Body of pancreas (tissue), 4 donors: ENCODE results near the gene FBXL15. TPM values are rescaled to one million over a fixed set of nuclear protein-coding genes. Genes with fewer than 3 reads are reported as not detected.
A peak's percentile ranks its signal among the peaks of the same experiment; 100 is the strongest.

Source experiments
- ATAC-seq: fragments of 150-250 bp; one replicate; pipeline ENCODE4 v1.9.1; 2016
- DNase-seq, 4 donors: peaks; one replicate each; pipeline ENCODE4 v3.0.0-alpha.2; 2019
- H3K27ac ChIP-seq, 4 donors: fragments of 200-600 bp; sonication (generic); 1 replicate in 3 of 4; 2 replicates in 1 of 4; pipeline versions ENCODE4 v1.5.1 to v1.6.1; 2016 to 2019; ENCODE audit warnings: mild to moderate bottlenecking in 1 of 4, mixed read lengths in 1 of 4, moderate library complexity in 1 of 4
- H3K27me3 ChIP-seq, 2 donors: fragments of 200-600 bp; sonication (generic); one replicate each; pipeline ENCODE4 v1.6.0; 2016; ENCODE audit warnings: mild to moderate bottlenecking in 1 of 2
- H3K36me3 ChIP-seq, 2 donors: fragments of 200-600 bp; sonication (generic); replicated peaks in 1 of 2; 2 replicates each; pipeline ENCODE4 v1.5.1; 2016; ENCODE audit warnings: low read depth in 2 of 2; ENCODE audit not compliant: insufficient read depth in 1 of 2
- H3K4me1 ChIP-seq: fragments of 200-600 bp; sonication (generic); one replicate; pipeline ENCODE4 v1.6.0; 2016
- H3K4me3 ChIP-seq, 2 donors: fragments of 200-600 bp; sonication (generic); 1 replicate in 1 of 2; 2 replicates in 1 of 2; pipeline ENCODE4 v1.5.1; 2016 to 2019
- H3K9me3 ChIP-seq, 3 donors: fragments of 200-600 bp; sonication (generic); 1 replicate in 2 of 3; 2 replicates in 1 of 3; pipeline ENCODE4 v1.5.1; 2016
- CTCF ChIP-seq, 7 experiments: fragments of 450-650 bp in 4 of 7; fragments of 200-600 bp in 3 of 7; sonication (generic) in 3 of 7; IDR thresholded peaks; one replicate each; pipeline ENCODE4 v1.5.1; 2016 to 2019; ENCODE audit warnings: antibody characterized with exemption in 7 of 7
- POLR2A ChIP-seq, 3 donors: fragments of 450-650 bp; IDR thresholded peaks; one replicate each; pipeline ENCODE4 v1.6.1; 2016; ENCODE audit warnings: antibody characterized with exemption in 3 of 3, mild to moderate bottlenecking in 2 of 3
- WGBS, 2 donors: methylation state at CpG; one replicate each; pipeline ENCODE4 v1.1.5; 2017; 5-methylcytosine and 5-hydroxymethylcytosine counted together
- intact Hi-C: fragments of 100-400 bp; cut with DNase I; formaldehyde crosslinking; loops from one replicate; pipeline ENCODE4 v1.15.1; 2023
- total RNA-seq, 2 donors: library from RNA; depleted of rRNA; stranded (reverse); fragments of >200 nt; gene quantifications; one replicate each; pipeline ENCODE4 v1.1.0, GENCODE V29; 2016

The FBXL15 gene
- total RNA-seq, 2 donors from 2014 or later, result 12.7 to 38.6 TPM

- WGBS, 2 donors, result 73 to 100% methylated on average over 1 to 2 of the region's 2 CpGs
- intact Hi-C loops, result no loop called here
- TF ChIP-seq POLR2A (IDR thresholded peaks at IDR 0.05) (no peak), CTCF (IDR thresholded peaks at IDR 0.05) (no peak)
- Histone ChIP-seq H3K9me3 (no peaks in the 10 kb centered on the region), H3K27ac (no peak overlapping the region), H3K4me3 (no peak overlapping the region), H3K36me3 (peaks cover 0 to 1% of the 10 kb centered on the region in 2 donors), H3K27me3 (peaks cover 0 to 21% of the 10 kb centered on the region in 2 donors), H3K4me1 (peaks cover 25% of the 10 kb centered on the region)
- DNase-seq, result no peak
- no peak for ATAC-seq
Observed at GRCh38 chr10:102406815-102407214, 13.8 kb upstream of the FBXL15 start.

DNA sequence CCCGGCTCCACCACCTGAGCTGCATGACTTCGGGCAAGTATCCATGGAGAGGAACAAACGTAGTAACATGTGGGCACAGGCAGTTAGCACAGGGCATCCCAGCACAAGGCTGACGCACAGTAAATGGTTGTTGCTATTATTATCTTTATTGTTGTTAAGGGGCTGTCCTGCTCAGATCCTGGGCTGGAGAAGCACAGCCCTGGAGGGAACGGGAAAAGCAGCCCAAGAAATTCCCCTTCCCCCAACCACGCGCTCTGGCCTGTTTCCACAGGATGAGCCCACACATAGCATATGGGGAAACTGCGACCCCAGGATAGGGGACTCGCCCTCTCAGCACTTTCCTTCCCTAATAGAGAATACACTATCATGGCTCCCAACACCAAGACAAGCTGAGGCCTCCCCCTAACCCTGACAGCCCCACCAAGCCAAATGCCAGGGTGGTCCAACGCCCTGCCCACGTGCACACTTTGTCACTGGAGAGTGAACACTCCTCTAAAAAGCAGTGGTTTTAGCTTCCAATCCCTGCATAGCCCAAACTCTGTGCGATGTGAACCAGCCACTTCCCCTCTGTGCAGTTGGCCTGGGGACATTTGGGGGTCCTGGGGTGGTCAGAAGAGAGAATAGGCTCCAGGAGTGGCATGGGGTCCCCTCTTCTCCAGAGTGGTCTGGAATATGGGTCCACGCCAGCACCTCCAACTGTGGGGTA lies 13.1 kb upstream of the FBXL15 start:
- intact Hi-C loops, result no loop called here
- Histone ChIP-seq H3K4me1 (peaks cover 25% of the 10 kb centered on the region), H3K27ac (no peak overlapping the region), H3K27me3 (peaks cover 0 to 27% of the 10 kb centered on the region in 2 donors), H3K4me3 (no peak overlapping the region), H3K9me3 (no peaks in the 10 kb centered on the region), H3K36me3 (no peaks in the 10 kb centered on the region)
- ATAC-seq (no peak), DNase-seq (no peak)
- WGBS, 2 donors, result 71 to 75% methylated on average over 10 to 13 of the region's 13 CpGs
- TF ChIP-seq POLR2A (IDR thresholded peaks at IDR 0.05), result no peak
- no peak for TF ChIP-seq CTCF (IDR thresholded peaks at IDR 0.05)

DNA sequence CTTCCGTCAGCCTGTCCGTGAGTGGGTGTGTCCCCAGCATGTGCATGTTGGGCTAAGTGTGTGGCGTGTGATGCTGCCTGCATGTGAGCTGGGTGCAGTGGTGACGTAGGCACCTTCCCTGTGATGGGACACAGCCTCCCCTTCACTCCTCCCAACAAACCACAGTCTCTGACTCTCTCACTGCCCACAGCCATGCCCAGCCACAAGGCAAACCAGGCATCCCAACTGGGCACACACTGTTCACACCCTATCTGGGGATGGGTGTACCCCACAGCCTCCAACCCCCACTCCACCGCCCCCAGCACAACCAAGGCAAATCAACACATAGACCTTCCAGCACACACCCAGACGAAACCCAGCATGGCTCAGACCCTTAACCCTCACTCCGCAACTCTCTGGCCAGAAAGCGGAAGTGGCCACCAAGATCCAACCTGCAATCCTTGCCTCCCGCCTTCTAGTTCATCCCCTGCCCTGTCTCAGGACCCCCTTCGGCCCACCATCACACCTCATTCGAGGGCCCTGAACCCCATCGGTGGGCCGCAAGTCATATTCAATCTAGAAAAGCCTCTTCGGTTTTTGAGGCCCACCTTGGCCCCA lies 12.4 kb upstream of the FBXL15 start:
- no peak for TF ChIP-seq CTCF (IDR thresholded peaks at IDR 0.05)
- no peak for TF ChIP-seq POLR2A (IDR thresholded peaks at IDR 0.05)
- intact Hi-C loops, result no loop called here
- Histone ChIP-seq H3K27ac (no peak overlapping the region), H3K36me3 (no peaks in the 10 kb centered on the region), H3K4me3 (no peak overlapping the region), H3K27me3 (peaks cover 0 to 33% of the 10 kb centered on the region in 2 donors), H3K4me1 (peaks cover 25% of the 10 kb centered on the region), H3K9me3 (no peaks in the 10 kb centered on the region)
- no peak for DNase-seq
- 47 to 59% methylated on average over 9 to 14 of the region's 14 CpGs for WGBS, 2 donors
- ATAC-seq, result no peak

DNA sequence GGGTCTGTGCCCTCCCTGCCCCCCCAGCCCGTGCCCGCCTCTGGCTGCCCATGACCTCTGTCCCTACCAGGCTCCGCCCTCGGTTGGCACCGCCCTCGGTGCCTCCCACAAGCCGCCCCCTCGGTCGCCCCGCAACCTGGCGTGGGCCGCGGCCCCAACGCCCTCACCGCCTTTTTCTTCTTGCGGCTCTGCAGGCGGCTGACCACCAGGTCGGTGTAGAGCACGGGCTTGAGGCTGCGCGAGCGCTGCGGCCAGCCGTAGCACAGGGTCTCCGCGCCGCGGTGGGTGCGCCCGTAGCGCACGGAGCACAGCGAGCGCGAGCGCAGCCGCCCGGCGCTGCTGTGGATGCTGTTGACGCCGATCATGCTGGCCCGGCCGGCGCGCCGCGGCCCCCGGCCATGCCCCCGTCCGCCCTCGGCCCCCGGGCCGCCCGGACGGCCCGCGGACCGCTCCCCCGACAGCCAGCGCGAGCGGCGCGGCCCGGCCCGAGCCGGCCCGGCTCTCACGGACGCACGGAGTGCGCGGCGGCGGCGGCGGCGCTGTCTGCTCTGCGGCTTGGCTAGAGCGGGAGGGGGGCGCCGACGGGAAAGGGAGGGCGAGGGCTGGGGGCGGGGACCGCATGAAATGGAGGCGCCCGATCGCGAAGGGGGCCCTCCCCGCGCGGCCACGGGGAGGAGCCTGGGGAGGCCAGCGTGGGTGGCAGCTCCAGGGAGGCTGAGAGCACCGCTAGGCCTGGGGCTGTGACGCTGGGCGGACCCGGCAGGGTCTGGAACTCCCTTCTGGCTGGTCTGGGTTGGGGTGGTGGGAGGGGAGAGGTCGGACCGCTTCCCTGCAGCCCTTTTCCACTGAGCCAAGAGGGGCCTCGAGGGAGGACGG lies 11.7 kb upstream of the FBXL15 start:
- ATAC-seq (peak; percentile 24), DNase-seq (peak in 2 of 4 donors; percentile 40 to 47)
- H3K9me3 ChIP-seq, result no peaks in the 10 kb centered on the region
- H3K27me3 ChIP-seq, result peaks cover 0 to 35% of the 10 kb centered on the region in 2 donors
- no peaks in the 10 kb centered on the region for H3K36me3 ChIP-seq
- intact Hi-C loops, result no loop called here
- TF ChIP-seq CTCF (IDR thresholded peaks at IDR 0.05) (no peak), POLR2A (IDR thresholded peaks at IDR 0.05) (peak in 1 of 3 donors; percentile 21)
- peak overlapping the region in 1 of 2 donors; percentile 12 for H3K4me3 ChIP-seq
- H3K4me1 ChIP-seq, result peaks cover 20% of the 10 kb centered on the region
- no peak overlapping the region for H3K27ac ChIP-seq
- WGBS, 2 donors, result 0 to 1% methylated on average over 6 to 83 of the region's 103 CpGs
